CD4-positive, alpha-beta memory T cell (primary cell): ENCODE data around the gene RELT. TPM values are rescaled to one million over a fixed set of nuclear protein-coding genes. Genes with fewer than 3 reads are reported as not detected.

Experiments
- CTCF ChIA-PET: fragments of 350-600 bp; sonication (Branson Sonifier 250); formaldehyde crosslinking; loops from one replicate; lab custom pipeline; 2021; ENCODE audit warnings: inconsistent platforms; ENCODE audit not compliant: partially characterized antibody; lab: Charles Lee
- POLR2A ChIA-PET: fragments of 350-600 bp; sonication (Branson Sonifier 250); formaldehyde crosslinking; loops from one replicate; lab custom pipeline; 2021; ENCODE audit not compliant: partially characterized antibody; lab: Charles Lee
- DNase-seq, 5 donors: peaks; one replicate each; pipeline versions ENCODE4 v3.0.0 to v3.0.0-alpha.2; 2020 to 2022; ENCODE audit warnings: mixed read lengths in 1 of 5
- H3K27ac ChIP-seq: one replicate; pipeline ENCODE4 v1.7.0; 2013; ENCODE audit warnings: low read depth, low read length
- H3K27me3 ChIP-seq: 2 replicates; pipeline ENCODE4 v1.7.0; 2013; ENCODE audit warnings: mild to moderate bottlenecking, low read length, moderate library complexity; ENCODE audit not compliant: insufficient read depth
- H3K36me3 ChIP-seq: 2 replicates; pipeline ENCODE4 v1.7.0; 2013; ENCODE audit warnings: mild to moderate bottlenecking, low read length, moderate library complexity; ENCODE audit not compliant: insufficient read depth
- H3K4me1 ChIP-seq: 2 replicates; pipeline ENCODE4 v1.7.0; 2013; ENCODE audit warnings: mild to moderate bottlenecking, low read length, moderate library complexity; ENCODE audit not compliant: insufficient read depth
- H3K4me3 ChIP-seq, 2 donors: one replicate each; pipeline ENCODE4 v1.7.0; 2013; ENCODE audit warnings: low read length in 2 of 2, mild to moderate bottlenecking in 1 of 2
- H3K9me3 ChIP-seq, 2 donors: one replicate each; pipeline ENCODE4 v1.7.0; 2013; ENCODE audit warnings: low read length in 2 of 2, control low read depth in 1 of 2; ENCODE audit not compliant: control insufficient read depth in 1 of 2
- H3K27ac Mint-ChIP-seq, 7 donors: one replicate each; pipeline ENCODE4 v1.8.0; 2020 to 2021; ENCODE audit warnings: mixed read lengths in 7 of 7, mild to moderate bottlenecking in 6 of 7, inconsistent platforms in 3 of 7, moderate library complexity in 3 of 7
- H3K27me3 Mint-ChIP-seq, 2 donors: one replicate each; pipeline ENCODE4 v1.8.0; 2020 to 2021; ENCODE audit warnings: mixed read lengths in 2 of 2
- H3K36me3 Mint-ChIP-seq, 2 donors: one replicate each; pipeline ENCODE4 v1.8.0; 2020 to 2021; ENCODE audit warnings: mixed read lengths in 2 of 2, inconsistent platforms in 1 of 2, mild to moderate bottlenecking in 1 of 2
- H3K4me1 Mint-ChIP-seq, 4 donors: one replicate each; pipeline ENCODE4 v1.8.0; 2020 to 2021; ENCODE audit warnings: mixed read lengths in 4 of 4, mild to moderate bottlenecking in 1 of 4
- H3K4me3 Mint-ChIP-seq, 8 donors: one replicate each; pipeline ENCODE4 v1.8.0; 2020 to 2021; ENCODE audit warnings: mixed read lengths in 8 of 8, mild to moderate bottlenecking in 7 of 8, moderate library complexity in 6 of 8, inconsistent platforms in 3 of 8
- H3K9me3 Mint-ChIP-seq, 8 donors: one replicate each; pipeline ENCODE4 v1.8.0; 2020 to 2021; ENCODE audit warnings: mixed read lengths in 8 of 8, mild to moderate bottlenecking in 5 of 8, inconsistent platforms in 3 of 8, moderate library complexity in 1 of 8
- intact Hi-C: fragments of 100-400 bp; cut with micrococcal nuclease; formaldehyde crosslinking; loops from one replicate; pipeline ENCODE4 v1.15.1; 2023
- polyA plus RNA-seq, 2 donors: library from polyadenylated mRNA; unstranded; fragments of 300-500 nt; fragmentation: Illumina TruSeq; gene quantifications; one replicate each; pipeline ENCODE4 v1.2.3, GENCODE V29; 2021
- total RNA-seq, 2 experiments: library from RNA; stranded (reverse); gene quantifications; one replicate each; pipeline ENCODE4 v1.2.3, GENCODE V29; 2021

The RELT gene
- total and polyA plus RNA-seq, 4 experiments from 2014 or later, result 2.2 to 12.9 (median 8.6) TPM

GRCh38 chr11:73390601-73391565, 14.7 kb downstream of the RELT start:
- peak in 1 of 5 donors; percentile 33 for DNase-seq
- intact Hi-C loops, result no loop called here
- Histone ChIP-seq H3K27me3 (no peaks in the 10 kb centered on the region), H3K27ac (no peak overlapping the region), H3K4me1 (peaks cover 17% of the 10 kb centered on the region), H3K36me3 (no peaks in the 10 kb centered on the region), H3K4me3 (no peak overlapping the region), H3K9me3 (no peaks in the 10 kb centered on the region)
- H3K4me1 Mint-ChIP-seq, result peaks cover 11 to 33% (median 20%) of the 10 kb centered on the region in 4 donors
- ChIA-PET CTCF (interaction anchor here (1.1 to 16.2 kb wide), 2 partner anchors 31 to 40 kb away, joined by 3 to 319 read pairs; no protein-coding TSS in a partner anchor), POLR2A (no interaction called here)
- peak overlapping the region in 2 of 7 donors; percentile 36 to 68 for H3K27ac Mint-ChIP-seq
- H3K4me3 Mint-ChIP-seq, result no peak overlapping the region
- H3K36me3 Mint-ChIP-seq, result peaks cover 0 to 40% of the 10 kb centered on the region in 2 donors
- H3K9me3 Mint-ChIP-seq, result peaks cover 0 to 3% (median 0%) of the 10 kb centered on the region in 8 donors
- H3K27me3 Mint-ChIP-seq, result no peaks in the 10 kb centered on the region

GRCh38 chr11:73391665-73392064, 15.5 kb downstream of the RELT start:
- ChIA-PET POLR2A (no interaction called here), CTCF (interaction anchor here (1.1 to 16.2 kb wide), 2 partner anchors 32 to 41 kb away, joined by 3 to 319 read pairs; no protein-coding TSS in a partner anchor)
- Mint-ChIP-seq H3K4me3 (no peak overlapping the region), H3K36me3 (peaks cover 0 to 45% of the 10 kb centered on the region in 2 donors), H3K4me1 (peaks cover 5 to 25% (median 16%) of the 10 kb centered on the region in 4 donors), H3K9me3 (peaks cover 0 to 3% (median 0%) of the 10 kb centered on the region in 8 donors), H3K27me3 (no peaks in the 10 kb centered on the region), H3K27ac (peak overlapping the region in 1 of 7 donors; percentile 13)
- Histone ChIP-seq H3K27me3 (no peaks in the 10 kb centered on the region), H3K27ac (no peak overlapping the region), H3K4me3 (no peak overlapping the region), H3K36me3 (no peaks in the 10 kb centered on the region), H3K9me3 (no peaks in the 10 kb centered on the region), H3K4me1 (peaks cover 10% of the 10 kb centered on the region)
- intact Hi-C loops, result no loop called here
- DNase-seq, result peak in 1 of 5 donors; percentile 30

GRCh38 chr11:73392108-73393010, 16.2 kb downstream of the RELT start:
- POLR2A ChIA-PET, result interaction anchor here (0.6 to 2.1 kb wide), 3 partner anchors 15 to 41 kb away, joined by 3 to 29 read pairs (median 7); partner anchors contain the start of gene RELT
- Mint-ChIP-seq H3K4me3 (no peak overlapping the region), H3K27me3 (no peaks in the 10 kb centered on the region), H3K9me3 (peaks cover 0 to 3% (median 0%) of the 10 kb centered on the region in 8 donors), H3K4me1 (peaks cover 1 to 20% (median 14%) of the 10 kb centered on the region in 4 donors), H3K36me3 (peaks cover 3 to 50% of the 10 kb centered on the region in 2 donors), H3K27ac (no peak overlapping the region)
- no peaks in the 10 kb centered on the region for H3K9me3 ChIP-seq
- no peak overlapping the region for H3K4me3 ChIP-seq
- H3K27ac ChIP-seq, result no peak overlapping the region
- peak in 1 of 5 donors; percentile 1 for DNase-seq
- intact Hi-C loops, result loop anchor here (1.0 kb wide), 3 partner anchors 16 to 85 kb away; partner anchors contain the start of gene RELT
- peaks cover 3% of the 10 kb centered on the region for H3K4me1 ChIP-seq
- CTCF ChIA-PET, result interaction anchor here (0.8 to 16.2 kb wide), 12 partner anchors 9 to 90 kb away, joined by 3 to 319 read pairs (median 4); no protein-coding TSS in a partner anchor
- H3K27me3 ChIP-seq, result no peaks in the 10 kb centered on the region
- no peaks in the 10 kb centered on the region for H3K36me3 ChIP-seq

GRCh38 chr11:73393011-73393380, 16.8 kb downstream of the RELT start:
- H3K9me3 ChIP-seq, result no peaks in the 10 kb centered on the region
- H3K4me1 ChIP-seq, result no peaks in the 10 kb centered on the region
- Mint-ChIP-seq H3K4me1 (peaks cover 0 to 15% (median 11%) of the 10 kb centered on the region in 4 donors), H3K9me3 (peaks cover 0 to 3% (median 0%) of the 10 kb centered on the region in 8 donors), H3K27me3 (no peaks in the 10 kb centered on the region), H3K27ac (peak overlapping the region in 5 of 7 donors; percentile 36 to 84 (median 69)), H3K36me3 (peaks cover 3 to 50% of the 10 kb centered on the region in 2 donors), H3K4me3 (no peak overlapping the region)
- ChIA-PET CTCF (interaction anchor here (0.8 to 16.2 kb wide), 14 partner anchors 9 to 91 kb away, joined by 3 to 319 read pairs (median 4); no protein-coding TSS in a partner anchor), POLR2A (interaction anchor here (1.5 to 2.1 kb wide), 2 partner anchors 16 to 42 kb away, joined by 7 to 29 read pairs; partner anchors contain the start of gene RELT)
- no peaks in the 10 kb centered on the region for H3K27me3 ChIP-seq
- H3K36me3 ChIP-seq, result no peaks in the 10 kb centered on the region
- intact Hi-C loops, result loop anchor here (1.0 kb wide), 3 partner anchors 17 to 86 kb away; partner anchors contain the start of gene RELT
- no peak overlapping the region for H3K4me3 ChIP-seq
- no peak overlapping the region for H3K27ac ChIP-seq
- peak in 1 of 5 donors; percentile 10 for DNase-seq

- ChIA-PET POLR2A (interaction anchor here (0.6 to 2.1 kb wide), 3 partner anchors 17 to 45 kb away, joined by 4 to 29 read pairs (median 7); partner anchors contain the start of gene RELT), CTCF (interaction anchor here (0.8 to 16.2 kb wide), 16 partner anchors 10 to 92 kb away, joined by 3 to 319 read pairs (median 4); no protein-coding TSS in a partner anchor)
- Histone ChIP-seq H3K27me3 (no peaks in the 10 kb centered on the region), H3K4me3 (no peak overlapping the region), H3K36me3 (no peaks in the 10 kb centered on the region), H3K4me1 (no peaks in the 10 kb centered on the region), H3K9me3 (no peaks in the 10 kb centered on the region), H3K27ac (no peak overlapping the region)
- intact Hi-C loops, result loop anchor here (1.0 kb wide), 3 partner anchors 17 to 86 kb away; partner anchors contain the start of gene RELT
- Mint-ChIP-seq H3K27me3 (no peaks in the 10 kb centered on the region), H3K4me1 (peaks cover 0 to 11% (median 7%) of the 10 kb centered on the region in 4 donors), H3K27ac (peak overlapping the region in 6 of 7 donors; percentile 48 to 84 (median 68)), H3K9me3 (peaks cover 0 to 3% (median 0%) of the 10 kb centered on the region in 8 donors), H3K36me3 (peaks cover 3 to 46% of the 10 kb centered on the region in 2 donors), H3K4me3 (no peak overlapping the region)
- DNase-seq, result peak; percentile 61 to 69 (median 64)
These were observed 17.5 kb downstream of the RELT start for GRCh38 chr11:73393479-73394415.
